ENCODE results near the gene RHOB. TPM values are rescaled to one million over a fixed set of nuclear protein-coding genes. Genes with fewer than 3 reads are reported as not detected.
A peak's percentile ranks its signal among the peaks of the same experiment; 100 is the strongest.

The RHOB gene
- total and polyA plus RNA-seq, 2 of the 13 experiments (the other 11 are each of a cell fraction or from before 2014, with no cell fraction given) = 192 to 268 TPM

DNA sequence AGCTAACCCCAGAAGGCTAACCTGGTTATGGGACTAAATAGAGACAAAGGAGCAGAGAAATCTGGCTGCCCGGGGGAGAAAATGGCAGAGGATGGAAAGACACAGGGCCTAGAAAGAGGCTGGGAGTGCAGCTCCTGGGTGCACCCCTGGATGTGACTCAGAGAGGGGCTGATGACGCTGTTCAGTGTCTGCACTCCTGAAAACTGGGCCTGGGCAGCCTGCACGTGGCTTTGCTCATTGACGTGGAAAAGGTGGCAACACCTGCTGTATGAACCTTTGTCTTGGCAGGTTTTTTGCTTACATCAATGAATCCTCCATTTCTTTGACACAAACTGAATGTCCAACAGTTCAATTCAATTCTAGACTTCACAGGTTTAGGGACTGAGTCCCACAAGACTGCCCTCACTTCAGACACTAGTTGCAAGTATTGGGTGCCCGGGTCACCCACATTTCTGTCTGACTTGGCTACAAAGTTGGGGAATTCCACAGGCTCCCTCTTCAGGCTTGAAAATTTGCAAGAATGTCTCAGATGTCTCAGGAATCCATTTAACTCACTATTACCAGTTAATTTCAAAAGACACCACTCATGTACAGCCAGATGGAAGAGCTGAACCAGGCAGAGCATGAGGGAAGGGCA lies 48.9 kb upstream of the RHOB start:
- FAIRE-seq = no peak
- H4K20me1 ChIP-seq (ENCODE audit: insufficient read depth, low read length) = no peaks in the 10 kb centered on the region
- no peak overlapping the region for H3K4me2 ChIP-seq (ENCODE audit: low read depth, low read length)
- ChIA-PET CTCF (ENCODE audit: low intra/inter-chr PET ratio, low total read pairs) (interaction anchor here (1.1 to 3.3 kb wide), 2 partner anchors 238 to 244 kb away, joined by 5 to 26 read pairs; no protein-coding TSS in a partner anchor), POLR2A (interaction anchor here (2.4 kb wide), 1 partner anchor 49 kb away, joined by 8 read pairs; the partner anchor contains the start of gene RHOB)
- no peak overlapping the region for H3K27ac ChIP-seq (ENCODE audit: extremely low read length, insufficient read depth, low read length)
- H3K9me3 ChIP-seq (ENCODE audit: low read length) = no peaks in the 10 kb centered on the region
- TF ChIP-seq, protein P1, sequence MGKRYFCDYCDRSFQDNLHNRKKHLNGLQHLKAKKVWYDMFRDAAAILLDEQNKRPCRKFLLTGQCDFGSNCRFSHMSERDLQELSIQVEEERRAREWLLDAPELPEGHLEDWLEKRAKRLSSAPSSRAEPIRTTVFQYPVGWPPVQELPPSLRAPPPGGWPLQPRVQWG (CRISPR knock-in tag; IDR thresholded peaks at IDR 0.05; ENCODE audit: borderline replicate concordance, low read depth) = no peak
- TF ChIP-seq CREB1 (IDR thresholded peaks at IDR 0.05) (peak; percentile 48), CREB1 (CRISPR knock-in tag; IDR thresholded peaks at IDR 0.05) (no peak)
- intact Hi-C loops (cut with micrococcal nuclease; ENCODE audit: unreplicated experiment) = loop anchor here (2.0 kb wide), 1 partner anchor 41 kb away; no protein-coding TSS in a partner anchor
- H2AFZ ChIP-seq (ENCODE audit: low read length) = no peak overlapping the region
- in situ Hi-C loops (cut with HindIII; ENCODE audit: extremely low pct_ligation_motif_present, low pct_unique_long_range_greater_than_20kb) = loop anchor here (5.0 to 25.0 kb wide), 2 partner anchors 244 to 589 kb away; no protein-coding TSS in a partner anchor
- no peak for DNase-seq (ENCODE audit: low spot score)
- H3K9ac ChIP-seq (ENCODE audit: insufficient read depth, low read depth, low read length) = no peak overlapping the region
- no TSS peak for BruUV-seq (replicated peaks)
- H3K79me2 ChIP-seq (ENCODE audit: insufficient read depth, low read length) = no peaks in the 10 kb centered on the region
- WGBS (ENCODE audit: low lambda C conversion rate) = 31% methylated on average over 5 of the region's 5 CpGs
- no peak for ATAC-seq
- H3K27me3 ChIP-seq (ENCODE audit: control insufficient read depth in 1 of 2, insufficient read depth in 2 of 2, low read length in 2 of 2) = peaks cover 2 to 38% of the 10 kb centered on the region in 2 experiments
- no peaks in the 10 kb centered on the region for H3K36me3 ChIP-seq (replicated peaks in 1 of 2; ENCODE audit: control insufficient read depth in 1 of 2, insufficient read depth in 2 of 2, low read length in 2 of 2)
- peaks cover 2% of the 10 kb centered on the region; the same call in 1 of the 2 replicates for H3K4me1 ChIP-seq (ENCODE audit: insufficient read depth, low read length)
- H3K4me3 ChIP-seq (replicated peaks in 1 of 3; ENCODE audit: insufficient read depth in 1 of 3, low read depth in 2 of 3, low read length in 3 of 3) = no peak overlapping the region

DNA sequence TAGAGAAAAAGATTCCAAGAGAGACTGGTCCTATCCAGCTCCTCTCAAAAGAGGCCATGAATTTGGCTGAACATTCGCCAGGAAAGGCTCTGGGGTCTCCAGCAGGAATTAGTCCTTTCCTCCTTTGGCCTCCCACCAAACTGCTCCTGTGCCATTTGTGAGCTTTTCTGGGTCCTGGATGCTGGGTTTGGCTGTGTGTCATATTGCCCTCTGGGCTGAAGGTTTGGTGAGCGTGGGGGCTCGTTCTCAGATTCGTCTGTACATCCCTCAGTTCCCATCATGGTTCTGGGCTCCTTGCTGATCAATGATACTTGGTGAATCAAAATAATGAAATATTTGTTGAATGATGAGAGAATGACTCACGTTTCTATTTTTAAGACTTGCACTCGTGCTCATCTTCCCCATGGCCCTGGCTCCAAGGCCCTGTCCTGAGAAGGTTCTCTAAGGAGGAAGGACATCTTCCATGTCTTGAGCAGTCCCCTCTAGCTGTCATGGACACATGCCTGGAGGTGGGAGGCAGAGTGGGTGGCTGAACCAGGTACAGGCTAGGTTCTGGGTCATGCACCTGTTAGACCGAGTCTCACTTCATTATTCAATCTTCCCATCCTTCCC lies 47.8 kb upstream of the RHOB start:
- in situ Hi-C loops (cut with HindIII; ENCODE audit: extremely low pct_ligation_motif_present, low pct_unique_long_range_greater_than_20kb) = loop anchor here (5.0 to 25.0 kb wide), 2 partner anchors 243 to 588 kb away; no protein-coding TSS in a partner anchor

More for the DNA sequence above, 47.8 kb upstream of the RHOB start:
- no TSS peak for BruUV-seq (replicated peaks)
- Histone ChIP-seq H3K4me1 (ENCODE audit: insufficient read depth, low read length) (no peaks in the 10 kb centered on the region), H3K27ac (ENCODE audit: extremely low read length, insufficient read depth, low read length) (no peak overlapping the region), H2AFZ (ENCODE audit: low read length) (no peak overlapping the region), H4K20me1 (ENCODE audit: insufficient read depth, low read length) (no peaks in the 10 kb centered on the region), H3K4me3 (replicated peaks in 1 of 3; ENCODE audit: insufficient read depth in 1 of 3, low read depth in 2 of 3, low read length in 3 of 3) (no peak overlapping the region), H3K4me2 (ENCODE audit: low read depth, low read length) (no peak overlapping the region), H3K36me3 (replicated peaks in 1 of 2; ENCODE audit: control insufficient read depth in 1 of 2, insufficient read depth in 2 of 2, low read length in 2 of 2) (no peaks in the 10 kb centered on the region), H3K79me2 (ENCODE audit: insufficient read depth, low read length) (no peaks in the 10 kb centered on the region), H3K9ac (ENCODE audit: insufficient read depth, low read depth, low read length) (no peak overlapping the region), H3K27me3 (ENCODE audit: control insufficient read depth in 1 of 2, insufficient read depth in 2 of 2, low read length in 2 of 2) (peaks cover 2 to 38% of the 10 kb centered on the region in 2 experiments), H3K9me3 (ENCODE audit: low read length) (no peaks in the 10 kb centered on the region)
- ATAC-seq (no peak), DNase-seq (ENCODE audit: low spot score) (no peak), FAIRE-seq (no peak)
- TF ChIP-seq ZNF326 (CRISPR knock-in tag; IDR thresholded peaks at IDR 0.05; ENCODE audit: borderline replicate concordance) (no peak), MTA1 (CRISPR knock-in tag; IDR thresholded peaks at IDR 0.05; ENCODE audit: borderline replicate concordance) (no peak), HIVEP1 (CRISPR knock-in tag; IDR thresholded peaks at IDR 0.05) (no peak), ZNF225 (CRISPR knock-in tag; IDR thresholded peaks at IDR 0.05) (no peak), RFXAP (CRISPR knock-in tag; IDR thresholded peaks at IDR 0.05; ENCODE audit: borderline replicate concordance) (no peak), ZFYVE20 (CRISPR knock-in tag; IDR thresholded peaks at IDR 0.05; ENCODE audit: borderline replicate concordance, low read depth) (no peak), ZNF12 (CRISPR knock-in tag; IDR thresholded peaks at IDR 0.05) (no peak)
- TF ChIP-seq, protein P2, sequence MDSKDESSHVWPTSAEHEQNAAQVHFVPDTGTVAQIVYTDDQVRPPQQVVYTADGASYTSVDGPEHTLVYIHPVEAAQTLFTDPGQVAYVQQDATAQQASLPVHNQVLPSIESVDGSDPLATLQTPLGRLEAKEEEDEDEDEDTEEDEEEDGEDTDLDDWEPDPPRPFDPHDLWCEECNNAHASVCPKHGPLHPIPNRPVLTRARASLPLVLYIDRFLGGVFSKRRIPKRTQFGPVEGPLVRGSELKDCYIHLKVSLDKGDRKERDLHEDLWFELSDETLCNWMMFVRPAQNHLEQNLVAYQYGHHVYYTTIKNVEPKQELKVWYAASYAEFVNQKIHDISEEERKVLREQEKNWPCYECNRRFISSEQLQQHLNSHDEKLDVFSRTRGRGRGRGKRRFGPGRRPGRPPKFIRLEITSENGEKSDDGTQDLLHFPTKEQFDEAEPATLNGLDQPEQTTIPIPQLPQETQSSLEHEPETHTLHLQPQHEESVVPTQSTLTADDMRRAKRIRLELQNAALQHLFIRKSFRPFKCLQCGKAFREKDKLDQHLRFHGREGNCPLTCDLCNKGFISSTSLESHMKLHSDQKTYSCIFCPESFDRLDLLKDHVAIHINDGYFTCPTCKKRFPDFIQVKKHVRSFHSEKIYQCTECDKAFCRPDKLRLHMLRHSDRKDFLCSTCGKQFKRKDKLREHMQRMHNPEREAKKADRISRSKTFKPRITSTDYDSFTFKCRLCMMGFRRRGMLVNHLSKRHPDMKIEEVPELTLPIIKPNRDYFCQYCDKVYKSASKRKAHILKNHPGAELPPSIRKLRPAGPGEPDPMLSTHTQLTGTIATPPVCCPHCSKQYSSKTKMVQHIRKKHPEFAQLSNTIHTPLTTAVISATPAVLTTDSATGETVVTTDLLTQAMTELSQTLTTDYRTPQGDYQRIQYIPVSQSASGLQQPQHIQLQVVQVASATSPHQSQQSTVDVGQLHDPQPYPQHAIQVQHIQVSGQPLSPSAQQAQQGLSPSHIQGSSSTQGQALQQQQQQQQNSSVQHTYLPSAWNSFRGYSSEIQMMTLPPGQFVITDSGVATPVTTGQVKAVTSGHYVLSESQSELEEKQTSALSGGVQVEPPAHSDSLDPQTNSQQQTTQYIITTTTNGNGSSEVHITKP (CRISPR knock-in tag; IDR thresholded peaks at IDR 0.05; ENCODE audit: low read depth) = no peak
- intact Hi-C loops (cut with micrococcal nuclease; ENCODE audit: unreplicated experiment) = no loop called here
- CTCF ChIA-PET (ENCODE audit: low intra/inter-chr PET ratio, low total read pairs) = no interaction called here
- WGBS (ENCODE audit: low lambda C conversion rate) = 8% methylated on average over 7 of the region's 7 CpGs
- POLR2A ChIA-PET = interaction anchor here (2.4 kb wide), 1 partner anchor 48 kb away, joined by 8 read pairs; the partner anchor contains the start of gene RHOB
